B cell (primary cell): ENCODE data around the gene ANKS1A. TPM values are rescaled to one million over a fixed set of nuclear protein-coding genes. Genes with fewer than 3 reads are reported as not detected.

ENCODE experiments used
- ATAC-seq: fragments of 200-7000 bp; cut with Tn5 transposase; one replicate; pipeline ENCODE4 v1.10.0; 2021; ENCODE audit warnings: low read depth, mild to moderate bottlenecking, moderate number of reproducible peaks, moderate library complexity
- CTCF ChIA-PET: fragments of 350-600 bp; sonication (Branson Sonifier 250); formaldehyde crosslinking; loops from one replicate; lab custom pipeline; 2021; ENCODE audit warnings: antibody characterized with exemption, inconsistent platforms; lab: Charles Lee
- POLR2A ChIA-PET: fragments of 350-600 bp; sonication (Branson Sonifier 250); formaldehyde crosslinking; loops from one replicate; lab custom pipeline; 2021; ENCODE audit warnings: antibody characterized with exemption; lab: Charles Lee
- DNase-seq: peaks from one replicate; pipeline ENCODE4 v3.0.0; 2013
- H2AFZ ChIP-seq: 2 replicates; pipeline ENCODE4 v1.6.1; 2012; ENCODE audit warnings: mild to moderate bottlenecking, low read depth, low read length; ENCODE audit not compliant: insufficient read depth, poor library complexity, severe bottlenecking
- H3K27ac ChIP-seq, 2 donors: 1 replicate in 1 of 2; 2 replicates in 1 of 2; pipeline ENCODE4 v1.5.1; 2012 to 2013; ENCODE audit warnings: low read length in 2 of 2, mild to moderate bottlenecking in 2 of 2, moderate library complexity in 1 of 2
- H3K27me3 ChIP-seq, 4 experiments: fragments of 200-600 bp in 1 of 4; sonication (generic) in 1 of 4; replicated peaks in 1 of 4; 1 replicate in 2 of 4; 2 replicates in 2 of 4; pipeline versions ENCODE4 v1.6.1 to v1.7.0; 2013 to 2016; ENCODE audit warnings: low read length in 3 of 4, mild to moderate bottlenecking in 2 of 4, mixed read lengths in 1 of 4, moderate library complexity in 1 of 4; ENCODE audit not compliant: insufficient read depth in 4 of 4, control insufficient read depth in 3 of 4; ENCODE audit errors: control extremely low read depth in 1 of 4
- H3K36me3 ChIP-seq, 2 experiments: replicated peaks in 1 of 2; 1 replicate in 1 of 2; 2 replicates in 1 of 2; pipeline versions ENCODE4 v1.6.1 to v1.7.1; 2013; ENCODE audit warnings: low read length in 1 of 2; ENCODE audit not compliant: insufficient read depth in 2 of 2, control insufficient read depth in 1 of 2; ENCODE audit errors: control extremely low read depth in 1 of 2, extremely low read depth in 1 of 2
- H3K4me1 ChIP-seq, 2 donors: fragments of 200-600 bp in 1 of 2; sonication (generic) in 1 of 2; 1 replicate in 1 of 2; 2 replicates in 1 of 2; pipeline versions ENCODE4 v1.5.1 to v1.6.1; 2013 to 2017; ENCODE audit warnings: low read length in 2 of 2; ENCODE audit not compliant: control insufficient read depth in 2 of 2, insufficient read depth in 2 of 2
- H3K4me2 ChIP-seq: replicated peaks from 2 replicates; pipeline ENCODE3; 2012; ENCODE audit warnings: mild to moderate bottlenecking, low read depth, low read length; ENCODE audit not compliant: poor library complexity, severe bottlenecking
- H3K4me3 ChIP-seq, 5 experiments: fragments of 200-600 bp in 1 of 5; sonication (generic) in 1 of 5; 1 replicate in 3 of 5; 2 replicates in 2 of 5; pipeline versions ENCODE4 v1.5.1 to v1.7.0; 2011 to 2016; ENCODE audit warnings: low read length in 4 of 5, mild to moderate bottlenecking in 4 of 5, low read depth in 2 of 5, control low read depth in 1 of 5, moderate library complexity in 1 of 5; ENCODE audit not compliant: insufficient read depth in 1 of 5; ENCODE audit errors: control extremely low read depth in 1 of 5, extremely low read depth in 1 of 5
- H3K79me2 ChIP-seq: fragments of 200-600 bp; sonication (generic); one replicate; pipeline ENCODE4 v1.6.0; 2016; ENCODE audit warnings: low read length; ENCODE audit not compliant: control insufficient read depth, insufficient read depth
- H3K9ac ChIP-seq: fragments of 200-600 bp; sonication (generic); 2 replicates; pipeline ENCODE4 v1.6.1; 2017; ENCODE audit warnings: mild to moderate bottlenecking, low read length, moderate library complexity
- H3K9me3 ChIP-seq, 3 donors: one replicate each; pipeline versions ENCODE4 v1.6.1 to v1.7.1; 2013; ENCODE audit warnings: low read length in 2 of 3; ENCODE audit not compliant: control insufficient read depth in 2 of 3, insufficient read depth in 1 of 3; ENCODE audit errors: control extremely low read depth in 1 of 3
- H4K20me1 ChIP-seq: 2 replicates; pipeline ENCODE4 v1.6.0; 2012; ENCODE audit warnings: mild to moderate bottlenecking, low read length; ENCODE audit not compliant: insufficient read depth, control insufficient read depth, poor library complexity, severe bottlenecking
- H3K27ac Mint-ChIP-seq: one replicate; pipeline ENCODE4 v1.8.0; 2021; ENCODE audit warnings: mixed read lengths
- H3K27me3 Mint-ChIP-seq: one replicate; pipeline ENCODE4 v1.8.0; 2021; ENCODE audit warnings: mixed read lengths
- H3K4me1 Mint-ChIP-seq: one replicate; pipeline ENCODE4 v1.8.0; 2021; ENCODE audit warnings: mixed read lengths
- H3K4me3 Mint-ChIP-seq: one replicate; pipeline ENCODE4 v1.8.0; 2021; ENCODE audit warnings: mixed read lengths
- H3K9me3 Mint-ChIP-seq: one replicate; pipeline ENCODE4 v1.8.0; 2022; ENCODE audit warnings: mixed read lengths; ENCODE audit not compliant: insufficient read depth
- CTCF ChIP-seq: fragments of 200-600 bp; IDR thresholded peaks from one replicate; pipeline ENCODE4 v1.8.0; 2022; ENCODE audit warnings: antibody characterized with exemption, mild to moderate bottlenecking
- EZH2 ChIP-seq: IDR thresholded peaks from 2 replicates; pipeline ENCODE4 v1.6.1; 2012; ENCODE audit warnings: borderline replicate concordance, low read depth, mild to moderate bottlenecking, moderate library complexity, low read length; ENCODE audit not compliant: insufficient read depth, poor library complexity, severe bottlenecking
- WGBS: methylation state at CpG from one replicate; pipeline ENCODE4 v1.1.5; 2013; ENCODE audit warnings: missing lambda C conversion rate; ENCODE audit not compliant: insufficient coverage; 5-methylcytosine and 5-hydroxymethylcytosine counted together
- intact Hi-C: fragments of 100-400 bp; cut with micrococcal nuclease; formaldehyde crosslinking; loops from one replicate; pipeline ENCODE4 v1.10.0; 2022
- polyA plus RNA-seq: library from polyadenylated mRNA; depleted of rRNA; stranded (reverse); fragments of >200 nt; gene quantifications from 2 replicates; pipeline ENCODE4 v1.2.3, GENCODE V29; 2012
- total RNA-seq, 2 donors: library from RNA; stranded (reverse); fragments of 120-200 nt in 1 of 2; gene quantifications; 1 replicate in 1 of 2; 2 replicates in 1 of 2; pipeline versions ENCODE4 v1.2.3 to v1.2.4, GENCODE V29; 2013 to 2022

The ANKS1A gene
- total and polyA plus RNA-seq, 2 donors (not counting 1 experiment from before 2014, with no cell fraction given): 3.4 to 19.7 TPM

- H3K27me3 ChIP-seq: no peaks in the 10 kb centered on the region
- no peak for TF ChIP-seq EZH2
- TF ChIP-seq CTCF: no peak
- ATAC-seq (no peak), DNase-seq (no peak)
- H3K79me2 ChIP-seq: peaks cover 10% of the 10 kb centered on the region
- WGBS: no CpG with 5 or more reads among the region's 1 CpG
- no peaks in the 10 kb centered on the region for H3K27me3 Mint-ChIP-seq
- H3K4me3 Mint-ChIP-seq: no peak overlapping the region
- CTCF ChIA-PET: no interaction called here
- H3K9me3 ChIP-seq: peaks cover 0 to 4% (median 0%) of the 10 kb centered on the region in 3 donors
- POLR2A ChIA-PET: no interaction called here
- no peak overlapping the region for H3K4me2 ChIP-seq
- no peaks in the 10 kb centered on the region for H4K20me1 ChIP-seq
- H3K9me3 Mint-ChIP-seq: no peaks in the 10 kb centered on the region
- no peak overlapping the region for H3K9ac ChIP-seq
- H3K4me3 ChIP-seq: no peak overlapping the region
- intact Hi-C loops: no loop called here
- no peaks in the 10 kb centered on the region for H3K36me3 ChIP-seq
- no peak overlapping the region for H3K27ac ChIP-seq
- H3K4me1 ChIP-seq: no peaks in the 10 kb centered on the region
- H2AFZ ChIP-seq: no peak overlapping the region
- no peak overlapping the region for H3K27ac Mint-ChIP-seq
- peaks cover 3% of the 10 kb centered on the region for H3K4me1 Mint-ChIP-seq
These were observed 56.3 kb downstream of the ANKS1A start for GRCh38 chr6:34945317-34945716.

DNA sequence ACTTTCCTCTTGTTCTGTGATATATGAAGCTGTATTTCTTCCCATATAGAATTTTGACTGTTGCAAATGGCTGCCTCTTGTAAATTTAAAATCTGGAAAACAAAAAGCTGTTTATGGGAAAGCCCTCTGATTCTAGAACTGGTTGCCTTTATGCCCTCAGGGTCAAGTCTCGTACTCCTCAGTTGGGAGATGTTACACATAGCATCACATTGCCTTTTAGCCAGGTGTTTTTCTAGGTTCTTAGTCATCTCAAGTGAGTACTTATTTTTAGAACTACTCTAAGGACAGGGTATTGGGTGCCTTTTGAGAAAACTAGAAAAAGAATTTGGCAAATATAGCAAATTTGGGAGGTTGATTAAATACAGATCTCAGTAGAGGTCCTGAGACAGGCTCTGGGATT is 58.5 kb downstream of the ANKS1A start:
- no peaks in the 10 kb centered on the region for H3K9me3 Mint-ChIP-seq
- WGBS: 100% methylated on average over 1 of the region's 1 CpG
- H3K4me1 ChIP-seq: no peaks in the 10 kb centered on the region

More for the DNA sequence above, 58.5 kb downstream of the ANKS1A start:
- Histone ChIP-seq H3K4me3 (no peak overlapping the region), H3K36me3 (peaks cover 0 to 1% of the 10 kb centered on the region in 2 experiments), H3K4me2 (no peak overlapping the region), H3K27ac (no peak overlapping the region), H3K79me2 (peaks cover 10% of the 10 kb centered on the region), H4K20me1 (no peaks in the 10 kb centered on the region), H3K9ac (no peak overlapping the region), H2AFZ (no peak overlapping the region), H3K9me3 (peaks cover 0 to 4% (median 0%) of the 10 kb centered on the region in 3 donors), H3K27me3 (no peaks in the 10 kb centered on the region)
- DNase-seq (no peak), ATAC-seq (no peak)
- H3K27ac Mint-ChIP-seq: no peak overlapping the region
- H3K4me3 Mint-ChIP-seq: no peak overlapping the region
- intact Hi-C loops: no loop called here
- no peaks in the 10 kb centered on the region for H3K27me3 Mint-ChIP-seq
- H3K4me1 Mint-ChIP-seq: peaks cover 3% of the 10 kb centered on the region
- TF ChIP-seq CTCF (no peak), EZH2 (no peak)
- CTCF ChIA-PET: no interaction called here
- POLR2A ChIA-PET: no interaction called here
